Trophoblast cell (in vitro differentiated cells and primary cell): Measurements from ENCODE around the gene KRT10.

ENCODE experiments used
- DNase-seq, 2 donors: peaks; one replicate each; pipeline ENCODE4 v3.0.0-alpha.2; 2016
- H2AFZ ChIP-seq: 2 replicates; pipeline ENCODE4 v1.6.1; 2013; ENCODE audit warnings: low read length, moderate library complexity, mild to moderate bottlenecking; ENCODE audit not compliant: insufficient read depth, poor library complexity
- H2AK5ac ChIP-seq: 2 replicates; pipeline ENCODE4 v1.6.1; 2013; ENCODE audit warnings: mild to moderate bottlenecking, low read length
- H2BK120ac ChIP-seq: 2 replicates; pipeline ENCODE4 v1.6.1; 2013; ENCODE audit warnings: low read length, mild to moderate bottlenecking, moderate library complexity; ENCODE audit not compliant: insufficient read depth, poor library complexity
- H2BK12ac ChIP-seq: 2 replicates; pipeline ENCODE4 v1.6.1; 2013; ENCODE audit warnings: mild to moderate bottlenecking, low read length, moderate library complexity
- H2BK5ac ChIP-seq: 2 replicates; pipeline ENCODE4 v1.6.1; 2013; ENCODE audit warnings: low read length, low read depth, moderate library complexity, mild to moderate bottlenecking; ENCODE audit not compliant: poor library complexity
- H3K14ac ChIP-seq: 2 replicates; pipeline ENCODE4 v1.6.1; 2013; ENCODE audit warnings: mild to moderate bottlenecking, low read length
- H3K18ac ChIP-seq: 2 replicates; pipeline ENCODE4 v1.6.1; 2013; ENCODE audit warnings: mild to moderate bottlenecking, low read length
- H3K23ac ChIP-seq: 2 replicates; pipeline ENCODE4 v1.6.1; 2013; ENCODE audit warnings: low read length
- H3K27ac ChIP-seq: 2 replicates; pipeline ENCODE4 v1.5.1; 2013; ENCODE audit warnings: low read depth, mild to moderate bottlenecking, inconsistent platforms, low read length, moderate library complexity
- H3K27me3 ChIP-seq: 2 replicates; pipeline ENCODE4 v1.6.1; 2013; ENCODE audit warnings: inconsistent platforms, mild to moderate bottlenecking, low read length, moderate library complexity; ENCODE audit not compliant: insufficient read depth
- H3K36me3 ChIP-seq, 2 experiments: 1 replicate in 1 of 2; 2 replicates in 1 of 2; pipeline ENCODE4 v1.6.1; 2013; ENCODE audit warnings: low read length in 2 of 2, mild to moderate bottlenecking in 2 of 2, moderate library complexity in 1 of 2; ENCODE audit not compliant: insufficient read depth in 2 of 2, control insufficient read depth in 1 of 2
- H3K4ac ChIP-seq: 2 replicates; pipeline ENCODE4 v1.6.1; 2013; ENCODE audit warnings: low read depth, mild to moderate bottlenecking, low read length, moderate library complexity
- H3K4me1 ChIP-seq, 2 experiments: 1 replicate in 1 of 2; 2 replicates in 1 of 2; pipeline ENCODE4 v1.6.1; 2013; ENCODE audit warnings: low read length in 2 of 2, mild to moderate bottlenecking in 2 of 2, moderate library complexity in 1 of 2; ENCODE audit not compliant: insufficient read depth in 2 of 2, control insufficient read depth in 1 of 2
- H3K4me2 ChIP-seq: 2 replicates; pipeline ENCODE4 v1.6.1; 2013; ENCODE audit warnings: inconsistent platforms, mild to moderate bottlenecking, low read length, moderate library complexity
- H3K4me3 ChIP-seq: 2 replicates; pipeline ENCODE4 v1.5.1; 2013; ENCODE audit warnings: mild to moderate bottlenecking, low read depth, low read length, inconsistent platforms
- H3K79me1 ChIP-seq: one replicate; pipeline ENCODE4 v1.6.1; 2013; ENCODE audit warnings: low read length
- H3K79me2 ChIP-seq: 2 replicates; pipeline ENCODE4 v1.6.1; 2013; ENCODE audit warnings: low read length, mild to moderate bottlenecking; ENCODE audit not compliant: control insufficient read depth, insufficient read depth, poor library complexity
- H3K9ac ChIP-seq: 2 replicates; pipeline ENCODE4 v1.6.1; 2013; ENCODE audit warnings: mild to moderate bottlenecking, low read length
- H3K9me3 ChIP-seq: 2 replicates; pipeline ENCODE4 v1.6.1; 2013; ENCODE audit warnings: low read depth, mild to moderate bottlenecking, control low read depth, inconsistent platforms, low read length; ENCODE audit not compliant: insufficient read depth
- H4K12ac ChIP-seq: 2 replicates; pipeline ENCODE4 v1.6.1; 2013; ENCODE audit warnings: low read depth, mild to moderate bottlenecking, low read length, moderate library complexity
- H4K8ac ChIP-seq: 2 replicates; pipeline ENCODE4 v1.6.1; 2013; ENCODE audit warnings: low read depth, mild to moderate bottlenecking, low read length, moderate library complexity
- H4K91ac ChIP-seq: one replicate; pipeline ENCODE4 v1.6.1; 2013; ENCODE audit warnings: low read depth, mild to moderate bottlenecking, low read length, moderate library complexity
- WGBS: extraction: QIAGEN DNeasy Blood & Tissue Kit; methylation state at CpG from one replicate; pipeline ENCODE4 v1.1.7; 2013; ENCODE audit warnings: missing lambda C conversion rate; ENCODE audit not compliant: insufficient read length, insufficient coverage; ENCODE audit errors: extremely low coverage; 5-methylcytosine and 5-hydroxymethylcytosine counted together

The KRT10 gene

GRCh38 chr17:40857535-40857934 is 35.1 kb upstream of the KRT10 start:
- Histone ChIP-seq H2AFZ (no peak overlapping the region), H3K9me3 (no peaks in the 10 kb centered on the region), H2BK12ac (no peak overlapping the region), H3K9ac (no peak overlapping the region), H2BK120ac (no peak overlapping the region), H3K23ac (no peak overlapping the region), H3K79me1 (no peaks in the 10 kb centered on the region), H3K36me3 (no peaks in the 10 kb centered on the region), H3K18ac (no peak overlapping the region), H4K8ac (no peak overlapping the region), H3K79me2 (no peaks in the 10 kb centered on the region), H3K4me2 (no peak overlapping the region), H3K27me3 (no peaks in the 10 kb centered on the region), H3K14ac (no peak overlapping the region), H3K4me1 (peaks cover 5% of the 10 kb centered on the region in 2 experiments), H3K4ac (no peak overlapping the region), H4K12ac (no peak overlapping the region), H3K27ac (no peak overlapping the region), H2AK5ac (no peak overlapping the region), H4K91ac (no peak overlapping the region), H2BK5ac (no peak overlapping the region), H3K4me3 (no peak overlapping the region)
- WGBS = no CpG with 5 or more reads among the region's 5 CpGs
- DNase-seq = no peak

GRCh38 chr17:40854175-40854814 is 31.9 kb upstream of the KRT10 start:
- Histone ChIP-seq H4K8ac (no peak overlapping the region), H4K91ac (no peak overlapping the region), H3K4me1 (peaks cover 5% of the 10 kb centered on the region in 2 experiments), H3K36me3 (no peaks in the 10 kb centered on the region), H3K27me3 (no peaks in the 10 kb centered on the region), H2BK120ac (no peak overlapping the region), H2AFZ (no peak overlapping the region), H3K79me1 (no peaks in the 10 kb centered on the region), H3K18ac (no peak overlapping the region), H3K9me3 (no peaks in the 10 kb centered on the region), H3K27ac (no peak overlapping the region), H3K23ac (no peak overlapping the region), H3K4me3 (no peak overlapping the region), H2BK5ac (no peak overlapping the region), H4K12ac (no peak overlapping the region), H3K4me2 (no peak overlapping the region), H3K79me2 (no peaks in the 10 kb centered on the region), H3K14ac (no peak overlapping the region), H2AK5ac (no peak overlapping the region), H3K9ac (no peak overlapping the region), H3K4ac (no peak overlapping the region), H2BK12ac (no peak overlapping the region)
- DNase-seq = peak; percentile 10 to 86
- no CpG with 5 or more reads among the region's 6 CpGs for WGBS

GRCh38 chr17:40852364-40852763 is 29.9 kb upstream of the KRT10 start:
- no peak overlapping the region for H4K12ac ChIP-seq
- DNase-seq = no peak
- no peak overlapping the region for H3K18ac ChIP-seq
- no peak overlapping the region for H3K27ac ChIP-seq
- H3K23ac ChIP-seq = no peak overlapping the region
- no peaks in the 10 kb centered on the region for H3K79me2 ChIP-seq
- no peak overlapping the region for H3K9ac ChIP-seq
- H3K27me3 ChIP-seq = no peaks in the 10 kb centered on the region
- no peak overlapping the region for H3K14ac ChIP-seq
- no peak overlapping the region for H2BK120ac ChIP-seq
- no peak overlapping the region for H2AK5ac ChIP-seq
- H2BK5ac ChIP-seq = no peak overlapping the region
- peaks cover 5% of the 10 kb centered on the region in 2 experiments for H3K4me1 ChIP-seq
- no CpG with 5 or more reads among the region's 1 CpG for WGBS
- no peak overlapping the region for H3K4me3 ChIP-seq
- no peak overlapping the region for H2BK12ac ChIP-seq
- no peak overlapping the region for H4K8ac ChIP-seq
- no peak overlapping the region for H3K4ac ChIP-seq
- no peaks in the 10 kb centered on the region for H3K9me3 ChIP-seq
- H4K91ac ChIP-seq = no peak overlapping the region
- no peak overlapping the region for H3K4me2 ChIP-seq
- no peaks in the 10 kb centered on the region for H3K36me3 ChIP-seq
- H3K79me1 ChIP-seq = no peaks in the 10 kb centered on the region
- H2AFZ ChIP-seq = no peak overlapping the region

GRCh38 chr17:40850293-40850972 is 28.0 kb upstream of the KRT10 start:
- Histone ChIP-seq H2AK5ac (no peak overlapping the region), H2BK5ac (no peak overlapping the region), H3K9me3 (no peaks in the 10 kb centered on the region), H3K27me3 (no peaks in the 10 kb centered on the region), H3K4ac (no peak overlapping the region), H2BK12ac (no peak overlapping the region), H4K91ac (no peak overlapping the region), H3K9ac (no peak overlapping the region), H3K4me2 (no peak overlapping the region), H2BK120ac (no peak overlapping the region), H4K8ac (no peak overlapping the region), H3K79me1 (no peaks in the 10 kb centered on the region), H3K36me3 (no peaks in the 10 kb centered on the region), H3K14ac (no peak overlapping the region), H2AFZ (no peak overlapping the region), H3K27ac (no peak overlapping the region), H3K23ac (no peak overlapping the region), H3K4me3 (no peak overlapping the region), H3K18ac (no peak overlapping the region), H3K4me1 (peaks cover 5% of the 10 kb centered on the region in 2 experiments), H3K79me2 (no peaks in the 10 kb centered on the region), H4K12ac (no peak overlapping the region)
- WGBS = no CpG with 5 or more reads among the region's 3 CpGs
- peak in 1 of 2 donors; percentile 93 for DNase-seq
